ENCODE results near the gene POU3F2. TPM values are rescaled to one million over a fixed set of nuclear protein-coding genes. Genes with fewer than 3 reads are reported as not detected.

The POU3F2 gene
- polyA plus RNA-seq, 1 donor, result 0.06 TPM

- 40% methylated on average over 1 of the region's 50 CpGs for WGBS (ENCODE audit: insufficient coverage, low lambda C conversion rate)
- H3K4me1 ChIP-seq (ENCODE audit: control insufficient read depth, insufficient read depth, low read length), result peaks cover 15% of the 10 kb centered on the region
- peak; percentile 56 to 61 for DNase-seq
These were observed 11.0 kb downstream of the POU3F2 start for GRCh38 chr6:98845211-98846020.

DNA sequence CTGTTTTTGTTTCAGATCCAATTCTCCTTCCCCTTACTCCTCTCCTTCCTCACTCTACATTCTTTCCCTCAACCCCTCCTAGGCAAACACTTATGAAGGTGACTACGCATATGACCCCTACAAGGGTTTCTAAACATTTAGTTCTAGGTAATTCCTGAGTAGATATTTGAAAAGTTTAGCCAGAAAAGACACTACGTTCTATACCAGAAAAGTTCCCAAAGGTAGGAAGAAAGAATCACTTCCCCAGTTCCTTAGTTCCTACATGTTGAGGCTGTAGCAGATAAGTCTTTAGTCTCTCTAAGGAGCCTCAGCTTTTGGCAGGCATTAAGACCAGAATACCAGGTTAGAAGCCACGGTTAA is 11.6 kb downstream of the POU3F2 start:
- no peak overlapping the region for H3K27ac ChIP-seq (ENCODE audit: low read length)
- WGBS (ENCODE audit: insufficient coverage, low lambda C conversion rate), result 100% methylated on average over 2 of the region's 3 CpGs
- DNase-seq, result no peak
- peaks cover 15% of the 10 kb centered on the region for H3K4me1 ChIP-seq (ENCODE audit: control insufficient read depth, insufficient read depth, low read length)
- no peak overlapping the region for H3K4me3 ChIP-seq (ENCODE audit: low read length)
- peaks cover 13% of the 10 kb centered on the region for H3K9me3 ChIP-seq (ENCODE audit: control insufficient read depth, low read depth, low read length)
- H3K27me3 ChIP-seq (ENCODE audit: control insufficient read depth, insufficient read depth, low read length), result peaks cover 86% of the 10 kb centered on the region
- H3K36me3 ChIP-seq (ENCODE audit: control insufficient read depth, insufficient read depth, low read length), result no peaks in the 10 kb centered on the region

More at GRCh38 chr6:98845211-98846020, 11.0 kb downstream of the POU3F2 start:
- Histone ChIP-seq H3K9me3 (ENCODE audit: control insufficient read depth, low read depth, low read length) (peaks cover 13% of the 10 kb centered on the region), H3K4me3 (ENCODE audit: low read length) (no peak overlapping the region), H3K36me3 (ENCODE audit: control insufficient read depth, insufficient read depth, low read length) (no peaks in the 10 kb centered on the region), H3K27ac (ENCODE audit: low read length) (no peak overlapping the region), H3K27me3 (ENCODE audit: control insufficient read depth, insufficient read depth, low read length) (peaks cover 91% of the 10 kb centered on the region)

- peaks cover 15% of the 10 kb centered on the region for H3K4me1 ChIP-seq (ENCODE audit: control insufficient read depth, insufficient read depth, low read length)
- peaks cover 11% of the 10 kb centered on the region for H3K9me3 ChIP-seq (ENCODE audit: control insufficient read depth, low read depth, low read length)
- no peak overlapping the region for H3K27ac ChIP-seq (ENCODE audit: low read length)
- peaks cover 75% of the 10 kb centered on the region for H3K27me3 ChIP-seq (ENCODE audit: control insufficient read depth, insufficient read depth, low read length)
- WGBS (ENCODE audit: insufficient coverage, low lambda C conversion rate), result no CpG with 5 or more reads among the region's 11 CpGs
- H3K4me3 ChIP-seq (ENCODE audit: low read length), result no peak overlapping the region
- no peaks in the 10 kb centered on the region for H3K36me3 ChIP-seq (ENCODE audit: control insufficient read depth, insufficient read depth, low read length)
- no peak for DNase-seq
These were observed 13.0 kb downstream of the POU3F2 start for GRCh38 chr6:98847416-98847778.

DNA sequence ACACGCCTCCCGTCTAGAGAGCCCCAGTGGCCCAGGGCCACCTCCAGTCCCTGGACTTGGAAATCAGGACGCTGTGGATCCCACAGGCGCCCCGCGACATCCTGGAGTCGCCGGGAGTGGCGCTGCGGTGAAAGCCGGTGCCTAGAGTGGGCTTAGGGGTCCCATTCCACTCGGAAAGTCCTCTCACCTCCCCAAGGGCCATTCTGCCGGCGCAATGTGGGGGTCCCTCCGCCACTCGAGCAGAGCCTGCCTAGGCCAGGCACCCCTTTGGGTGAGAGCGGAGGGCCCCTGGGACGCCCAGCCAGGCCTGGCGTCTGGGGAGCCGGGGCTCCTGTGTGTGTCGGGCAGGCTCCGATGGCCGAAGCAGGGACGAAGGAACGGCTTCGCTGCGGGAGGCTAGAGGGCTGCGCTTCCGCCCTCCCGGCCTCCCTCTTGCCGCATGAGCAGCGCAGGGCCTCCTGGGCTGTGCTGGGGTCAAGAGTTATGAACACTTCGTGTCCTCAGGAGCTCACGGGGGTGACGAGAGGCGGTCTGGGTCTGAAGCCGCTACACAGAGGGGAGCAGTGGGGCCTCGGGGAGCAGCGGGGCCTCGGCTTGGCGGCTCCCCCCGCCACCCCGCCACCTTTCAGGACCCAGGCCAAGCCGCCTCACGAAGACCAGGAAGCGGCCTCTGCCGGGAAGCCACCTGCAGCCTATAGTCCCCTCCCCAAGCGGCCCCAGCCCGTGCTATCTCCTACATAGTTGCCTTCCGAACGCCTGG is 13.6 kb downstream of the POU3F2 start:
- peaks cover 15% of the 10 kb centered on the region for H3K4me1 ChIP-seq (ENCODE audit: control insufficient read depth, insufficient read depth, low read length)
- H3K4me3 ChIP-seq (ENCODE audit: low read length), result peak overlapping the region; percentile 26
- peaks cover 9% of the 10 kb centered on the region for H3K9me3 ChIP-seq (ENCODE audit: control insufficient read depth, low read depth, low read length)
- WGBS (ENCODE audit: insufficient coverage, low lambda C conversion rate), result no CpG with 5 or more reads among the region's 51 CpGs
- H3K27ac ChIP-seq (ENCODE audit: low read length), result no peak overlapping the region
- H3K27me3 ChIP-seq (ENCODE audit: control insufficient read depth, insufficient read depth, low read length), result peaks cover 70% of the 10 kb centered on the region
- DNase-seq, result no peak
- no peaks in the 10 kb centered on the region for H3K36me3 ChIP-seq (ENCODE audit: control insufficient read depth, insufficient read depth, low read length)

- WGBS (ENCODE audit: insufficient coverage, low lambda C conversion rate), result 70% methylated on average over 2 of the region's 18 CpGs
- H3K4me3 ChIP-seq (ENCODE audit: low read length), result no peak overlapping the region
These were observed 14.3 kb downstream of the POU3F2 start for GRCh38 chr6:98848539-98849242.

GRCh38 chr6:98864497-98864896 is 30.1 kb downstream of the POU3F2 start:
- Histone ChIP-seq H3K27me3 (ENCODE audit: control insufficient read depth, insufficient read depth, low read length) (no peaks in the 10 kb centered on the region), H3K9me3 (ENCODE audit: control insufficient read depth, low read depth, low read length) (no peaks in the 10 kb centered on the region), H3K36me3 (ENCODE audit: control insufficient read depth, insufficient read depth, low read length) (no peaks in the 10 kb centered on the region), H3K27ac (ENCODE audit: low read length) (no peak overlapping the region), H3K4me1 (ENCODE audit: control insufficient read depth, insufficient read depth, low read length) (no peaks in the 10 kb centered on the region), H3K4me3 (ENCODE audit: low read length) (no peak overlapping the region)
- no peak for DNase-seq
- 100% methylated on average over 2 of the region's 6 CpGs for WGBS (ENCODE audit: insufficient coverage, low lambda C conversion rate)

More at GRCh38 chr6:98848539-98849242, 14.3 kb downstream of the POU3F2 start:
- Histone ChIP-seq H3K9me3 (ENCODE audit: control insufficient read depth, low read depth, low read length) (peaks cover 9% of the 10 kb centered on the region), H3K27me3 (ENCODE audit: control insufficient read depth, insufficient read depth, low read length) (peaks cover 62% of the 10 kb centered on the region), H3K27ac (ENCODE audit: low read length) (no peak overlapping the region), H3K36me3 (ENCODE audit: control insufficient read depth, insufficient read depth, low read length) (no peaks in the 10 kb centered on the region), H3K4me1 (ENCODE audit: control insufficient read depth, insufficient read depth, low read length) (peaks cover 15% of the 10 kb centered on the region)
- DNase-seq, result no peak

GRCh38 chr6:98871057-98871456 is 36.7 kb downstream of the POU3F2 start:
- Histone ChIP-seq H3K27ac (ENCODE audit: low read length) (no peak overlapping the region), H3K36me3 (ENCODE audit: control insufficient read depth, insufficient read depth, low read length) (no peaks in the 10 kb centered on the region), H3K4me1 (ENCODE audit: control insufficient read depth, insufficient read depth, low read length) (no peaks in the 10 kb centered on the region), H3K4me3 (ENCODE audit: low read length) (no peak overlapping the region), H3K9me3 (ENCODE audit: control insufficient read depth, low read depth, low read length) (no peaks in the 10 kb centered on the region), H3K27me3 (ENCODE audit: control insufficient read depth, insufficient read depth, low read length) (no peaks in the 10 kb centered on the region)
- no peak for DNase-seq
- 74% methylated on average over 3 of the region's 3 CpGs for WGBS (ENCODE audit: insufficient coverage, low lambda C conversion rate)

- WGBS (ENCODE audit: insufficient coverage, low lambda C conversion rate), result 100% methylated on average over 1 of the region's 3 CpGs
- Histone ChIP-seq H3K27ac (ENCODE audit: low read length) (no peak overlapping the region), H3K4me3 (ENCODE audit: low read length) (no peak overlapping the region), H3K36me3 (ENCODE audit: control insufficient read depth, insufficient read depth, low read length) (peaks cover 4% of the 10 kb centered on the region), H3K4me1 (ENCODE audit: control insufficient read depth, insufficient read depth, low read length) (no peaks in the 10 kb centered on the region), H3K9me3 (ENCODE audit: control insufficient read depth, low read depth, low read length) (no peaks in the 10 kb centered on the region), H3K27me3 (ENCODE audit: control insufficient read depth, insufficient read depth, low read length) (no peaks in the 10 kb centered on the region)
- no peak for DNase-seq
These were observed 37.4 kb downstream of the POU3F2 start for GRCh38 chr6:98871821-98872220.

- no peaks in the 10 kb centered on the region for H3K27me3 ChIP-seq (ENCODE audit: control insufficient read depth, insufficient read depth, low read length)
- no peaks in the 10 kb centered on the region for H3K9me3 ChIP-seq (ENCODE audit: control insufficient read depth, low read depth, low read length)
- peaks cover 11% of the 10 kb centered on the region for H3K36me3 ChIP-seq (ENCODE audit: control insufficient read depth, insufficient read depth, low read length)
- H3K4me3 ChIP-seq (ENCODE audit: low read length), result no peak overlapping the region
- no peak for DNase-seq
- WGBS (ENCODE audit: insufficient coverage, low lambda C conversion rate), result no CpG with 5 or more reads among the region's 2 CpGs
- H3K4me1 ChIP-seq (ENCODE audit: control insufficient read depth, insufficient read depth, low read length), result no peaks in the 10 kb centered on the region
- H3K27ac ChIP-seq (ENCODE audit: low read length), result no peak overlapping the region
These were observed 41.0 kb downstream of the POU3F2 start for GRCh38 chr6:98875375-98875774.

DNA sequence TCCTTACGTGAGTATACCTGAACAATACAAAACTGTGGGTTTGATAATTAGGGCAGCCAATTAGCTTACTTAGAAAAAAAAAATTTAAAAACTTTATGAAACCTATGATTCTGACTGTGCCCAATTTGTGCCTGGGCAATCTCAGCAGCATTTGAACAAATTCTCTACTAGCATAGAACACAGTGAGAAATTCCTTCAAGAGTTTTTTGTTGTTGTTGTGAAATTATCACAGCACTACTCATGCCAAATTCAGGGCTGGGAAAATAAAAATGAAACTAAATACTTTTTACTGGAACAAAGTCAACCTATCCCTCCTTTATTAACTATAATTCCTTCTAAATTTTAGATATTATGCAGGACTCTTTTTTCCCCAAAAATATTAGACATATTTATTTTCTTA is 42.9 kb downstream of the POU3F2 start:
- 100% methylated on average over 1 of the region's 1 CpG for WGBS (ENCODE audit: insufficient coverage, low lambda C conversion rate)
- Histone ChIP-seq H3K4me1 (ENCODE audit: control insufficient read depth, insufficient read depth, low read length) (no peaks in the 10 kb centered on the region), H3K27ac (ENCODE audit: low read length) (no peak overlapping the region), H3K36me3 (ENCODE audit: control insufficient read depth, insufficient read depth, low read length) (peaks cover 11% of the 10 kb centered on the region), H3K27me3 (ENCODE audit: control insufficient read depth, insufficient read depth, low read length) (no peaks in the 10 kb centered on the region), H3K4me3 (ENCODE audit: low read length) (no peak overlapping the region), H3K9me3 (ENCODE audit: control insufficient read depth, low read depth, low read length) (no peaks in the 10 kb centered on the region)
- DNase-seq, result no peak
